Mesendoderm (in vitro differentiated cells): ENCODE measurements around the gene ZNF275.

ENCODE experiments used
- DNase-seq: peaks from one replicate; pipeline ENCODE4 v3.0.0; 2013
- H2AK5ac ChIP-seq: 2 replicates; pipeline ENCODE4 v1.6.1; 2013; ENCODE audit warnings: low read length, inconsistent platforms
- H2BK120ac ChIP-seq: 2 replicates; pipeline ENCODE4 v1.6.1; 2013; ENCODE audit warnings: low read depth, mild to moderate bottlenecking, low read length, moderate library complexity, mixed read lengths
- H2BK15ac ChIP-seq: replicated peaks from 2 replicates; pipeline ENCODE4 v1.6.1; 2013; ENCODE audit warnings: low read depth, mild to moderate bottlenecking, moderate library complexity
- H2BK5ac ChIP-seq: 2 replicates; pipeline ENCODE4 v1.6.1; 2013; ENCODE audit warnings: low read length, inconsistent platforms
- H3K18ac ChIP-seq: 2 replicates; pipeline ENCODE4 v1.6.1; 2013; ENCODE audit warnings: mild to moderate bottlenecking, low read length, mixed read lengths
- H3K23ac ChIP-seq: one replicate; pipeline ENCODE4 v1.6.1; 2013; ENCODE audit warnings: low read length
- H3K27ac ChIP-seq: 2 replicates; pipeline ENCODE4 v1.5.1; 2013; ENCODE audit warnings: low read depth, mild to moderate bottlenecking, inconsistent platforms, low read length, moderate library complexity
- H3K27me3 ChIP-seq: 2 replicates; pipeline ENCODE4 v1.6.1; 2013; ENCODE audit warnings: low read length, control low read depth, mild to moderate bottlenecking, inconsistent platforms; ENCODE audit not compliant: insufficient read depth, poor library complexity
- H3K36me3 ChIP-seq: 2 replicates; pipeline ENCODE4 v1.6.1; 2013; ENCODE audit warnings: low read length, inconsistent platforms; ENCODE audit not compliant: control insufficient read depth, insufficient read depth
- H3K4ac ChIP-seq: one replicate; pipeline ENCODE4 v1.6.1; 2013; ENCODE audit warnings: low read depth, mild to moderate bottlenecking, low read length, moderate library complexity
- H3K4me1 ChIP-seq: 2 replicates; pipeline ENCODE4 v1.6.1; 2013; ENCODE audit warnings: low read depth, low read length, inconsistent platforms; ENCODE audit not compliant: control insufficient read depth
- H3K4me2 ChIP-seq: 2 replicates; pipeline ENCODE4 v1.6.1; 2013; ENCODE audit warnings: low read length
- H3K4me3 ChIP-seq: 2 replicates; pipeline ENCODE4 v1.5.1; 2013; ENCODE audit warnings: mild to moderate bottlenecking, low read length
- H3K56ac ChIP-seq: one replicate; pipeline ENCODE4 v1.6.1; 2013; ENCODE audit warnings: low read length
- H3K79me1 ChIP-seq: 2 replicates; pipeline ENCODE4 v1.6.1; 2013; ENCODE audit warnings: low read length, inconsistent platforms
- H3K79me2 ChIP-seq: 2 replicates; pipeline ENCODE4 v1.6.1; 2013; ENCODE audit warnings: mild to moderate bottlenecking, low read length; ENCODE audit not compliant: control insufficient read depth, insufficient read depth
- H3K9ac ChIP-seq: 2 replicates; pipeline ENCODE4 v1.6.1; 2013; ENCODE audit warnings: low read length, inconsistent platforms
- H4K5ac ChIP-seq: one replicate; pipeline ENCODE4 v1.6.1; 2013; ENCODE audit warnings: low read length
- H4K8ac ChIP-seq: one replicate; pipeline ENCODE4 v1.6.1; 2013; ENCODE audit warnings: low read depth, mild to moderate bottlenecking, control low read depth, low read length, moderate library complexity
- WGBS: extraction: QIAGEN DNeasy Blood & Tissue Kit; methylation state at CpG from one replicate; pipeline ENCODE4 v1.1.7; 2013; ENCODE audit warnings: low lambda C conversion rate, missing lambda C conversion rate; ENCODE audit not compliant: insufficient coverage; ENCODE audit errors: extremely low coverage; 5-methylcytosine and 5-hydroxymethylcytosine counted together

ZNF275 gene

GRCh38 chrX:153351981-153352380 lies 18.0 kb downstream of the ZNF275 start:
- H3K79me1 ChIP-seq = no peaks in the 10 kb centered on the region
- no peak overlapping the region for H3K4me3 ChIP-seq
- no peak overlapping the region for H2BK15ac ChIP-seq
- H3K56ac ChIP-seq = no peak overlapping the region
- H3K9ac ChIP-seq = no peak overlapping the region
- no peak overlapping the region for H3K4ac ChIP-seq
- H3K4me2 ChIP-seq = no peak overlapping the region
- no peaks in the 10 kb centered on the region for H3K27me3 ChIP-seq
- no peak overlapping the region for H3K27ac ChIP-seq
- H2BK5ac ChIP-seq = no peak overlapping the region
- H4K5ac ChIP-seq = no peak overlapping the region
- DNase-seq = no peak
- H3K18ac ChIP-seq = no peak overlapping the region
- no peaks in the 10 kb centered on the region for H3K4me1 ChIP-seq
- no peak overlapping the region for H2BK120ac ChIP-seq
- no CpG with 5 or more reads among the region's 8 CpGs for WGBS
- no peak overlapping the region for H4K8ac ChIP-seq
- no peak overlapping the region for H3K23ac ChIP-seq
- no peak overlapping the region for H2AK5ac ChIP-seq
- H3K79me2 ChIP-seq = no peaks in the 10 kb centered on the region
- H3K36me3 ChIP-seq = no peaks in the 10 kb centered on the region

- Histone ChIP-seq H3K4ac (no peak overlapping the region), H3K23ac (no peak overlapping the region), H3K4me2 (no peak overlapping the region), H2AK5ac (no peak overlapping the region), H3K36me3 (no peaks in the 10 kb centered on the region), H3K18ac (no peak overlapping the region), H3K27me3 (no peaks in the 10 kb centered on the region), H3K79me1 (no peaks in the 10 kb centered on the region), H4K8ac (no peak overlapping the region), H3K79me2 (no peaks in the 10 kb centered on the region), H3K4me1 (no peaks in the 10 kb centered on the region), H3K27ac (no peak overlapping the region), H2BK5ac (no peak overlapping the region), H3K9ac (no peak overlapping the region), H3K56ac (no peak overlapping the region), H2BK120ac (no peak overlapping the region), H2BK15ac (no peak overlapping the region), H3K4me3 (no peak overlapping the region), H4K5ac (no peak overlapping the region)
- no peak for DNase-seq
- no CpG with 5 or more reads among the region's 3 CpGs for WGBS
Observed at GRCh38 chrX:153352858-153353257, 18.9 kb downstream of the ZNF275 start.

- H2AK5ac ChIP-seq = no peak overlapping the region
- no peak overlapping the region for H3K23ac ChIP-seq
- no peaks in the 10 kb centered on the region for H3K79me2 ChIP-seq
- no peak overlapping the region for H3K56ac ChIP-seq
- H3K4me3 ChIP-seq = no peak overlapping the region
- H3K9ac ChIP-seq = no peak overlapping the region
- H3K27me3 ChIP-seq = no peaks in the 10 kb centered on the region
- no peak overlapping the region for H3K18ac ChIP-seq
- H2BK15ac ChIP-seq = no peak overlapping the region
- H4K8ac ChIP-seq = no peak overlapping the region
- no peak overlapping the region for H3K27ac ChIP-seq
- H2BK5ac ChIP-seq = no peak overlapping the region
- H3K4me2 ChIP-seq = no peak overlapping the region
- no peak overlapping the region for H3K4ac ChIP-seq
- no peaks in the 10 kb centered on the region for H3K79me1 ChIP-seq
- H3K36me3 ChIP-seq = no peaks in the 10 kb centered on the region
- DNase-seq = peak; percentile 9
- H4K5ac ChIP-seq = no peak overlapping the region
- no peak overlapping the region for H2BK120ac ChIP-seq
- no CpG with 5 or more reads among the region's 12 CpGs for WGBS
- H3K4me1 ChIP-seq = no peaks in the 10 kb centered on the region
Observed at GRCh38 chrX:153353416-153353815, 19.5 kb downstream of the ZNF275 start.

GRCh38 chrX:153357877-153358276 lies 23.9 kb downstream of the ZNF275 start:
- no peaks in the 10 kb centered on the region for H3K36me3 ChIP-seq
- H3K79me1 ChIP-seq = no peaks in the 10 kb centered on the region
- no peaks in the 10 kb centered on the region for H3K4me1 ChIP-seq
- no peak overlapping the region for H4K8ac ChIP-seq
- no peaks in the 10 kb centered on the region for H3K27me3 ChIP-seq
- no CpG with 5 or more reads among the region's 1 CpG for WGBS
- no peaks in the 10 kb centered on the region for H3K79me2 ChIP-seq
- H3K56ac ChIP-seq = no peak overlapping the region
- no peak overlapping the region for H3K9ac ChIP-seq
- no peak overlapping the region for H3K27ac ChIP-seq
- H3K4me2 ChIP-seq = no peak overlapping the region
- H3K23ac ChIP-seq = no peak overlapping the region
- H2BK120ac ChIP-seq = no peak overlapping the region
- no peak overlapping the region for H2BK5ac ChIP-seq
- no peak overlapping the region for H4K5ac ChIP-seq
- no peak overlapping the region for H3K4ac ChIP-seq
- H2AK5ac ChIP-seq = no peak overlapping the region
- no peak overlapping the region for H3K18ac ChIP-seq
- no peak overlapping the region for H3K4me3 ChIP-seq
- no peak for DNase-seq
- no peak overlapping the region for H2BK15ac ChIP-seq

- DNase-seq = no peak
- Histone ChIP-seq H3K27me3 (no peaks in the 10 kb centered on the region), H3K36me3 (no peaks in the 10 kb centered on the region), H3K4me3 (no peak overlapping the region), H4K8ac (no peak overlapping the region), H3K9ac (no peak overlapping the region), H4K5ac (no peak overlapping the region), H3K56ac (no peak overlapping the region), H3K79me1 (no peaks in the 10 kb centered on the region), H2AK5ac (no peak overlapping the region), H3K4me2 (no peak overlapping the region), H3K18ac (no peak overlapping the region), H2BK5ac (no peak overlapping the region), H2BK120ac (no peak overlapping the region), H3K79me2 (no peaks in the 10 kb centered on the region), H3K4ac (no peak overlapping the region), H3K23ac (no peak overlapping the region), H3K27ac (no peak overlapping the region), H2BK15ac (no peak overlapping the region), H3K4me1 (no peaks in the 10 kb centered on the region)
- no CpG with 5 or more reads among the region's 2 CpGs for WGBS
Observed at GRCh38 chrX:153361781-153362397, 27.9 kb downstream of the ZNF275 start.

GRCh38 chrX:153365670-153366069 lies 31.7 kb downstream of the ZNF275 start:
- Histone ChIP-seq H3K27ac (no peak overlapping the region), H3K56ac (no peak overlapping the region), H3K36me3 (no peaks in the 10 kb centered on the region), H3K79me2 (no peaks in the 10 kb centered on the region), H3K9ac (no peak overlapping the region), H2AK5ac (no peak overlapping the region), H3K4me1 (no peaks in the 10 kb centered on the region), H3K4me2 (no peak overlapping the region), H2BK120ac (no peak overlapping the region), H3K27me3 (no peaks in the 10 kb centered on the region), H3K18ac (no peak overlapping the region), H4K5ac (no peak overlapping the region), H2BK15ac (no peak overlapping the region), H3K4ac (no peak overlapping the region), H3K23ac (no peak overlapping the region), H2BK5ac (no peak overlapping the region), H3K4me3 (no peak overlapping the region), H3K79me1 (no peaks in the 10 kb centered on the region), H4K8ac (no peak overlapping the region)
- no peak for DNase-seq
- no CpG with 5 or more reads among the region's 4 CpGs for WGBS
